Measurements from ENCODE around the gene PTPN6. TPM values are rescaled to one million over a fixed set of nuclear protein-coding genes. Genes with fewer than 3 reads are reported as not detected.

Gene PTPN6
- total RNA-seq, 1 donor from 2014 or later, result 267 TPM

GRCh38 chr12:6953442-6954315 lies 2.5 kb downstream of the PTPN6 start:
- intact Hi-C loops (cut with micrococcal nuclease), result loop anchor here (1.0 kb wide), 2 partner anchors 8 to 9 kb away; partner anchors contain the start of gene C12orf57

GRCh38 chr12:6954316-6955107 lies 3.4 kb downstream of the PTPN6 start:
- intact Hi-C loops (cut with micrococcal nuclease), result no loop called here

- intact Hi-C loops (cut with micrococcal nuclease), result no loop called here
These were observed 4.2 kb downstream of the PTPN6 start for GRCh38 chr12:6955108-6956020.

GRCh38 chr12:6956021-6956727 lies 5.0 kb downstream of the PTPN6 start:
- intact Hi-C loops (cut with micrococcal nuclease), result no loop called here

- intact Hi-C loops (cut with micrococcal nuclease), result no loop called here
These were observed 6.1 kb downstream of the PTPN6 start for GRCh38 chr12:6957151-6957701.

- intact Hi-C loops (cut with micrococcal nuclease), result loop anchor here (2.0 kb wide), 1 partner anchor 67 kb away; no protein-coding TSS in a partner anchor
These were observed 6.8 kb downstream of the PTPN6 start for GRCh38 chr12:6957741-6958608.

GRCh38 chr12:6958609-6959057 lies 7.5 kb downstream of the PTPN6 start:
- intact Hi-C loops (cut with micrococcal nuclease), result loop anchor here (2.0 kb wide), 1 partner anchor 68 kb away; no protein-coding TSS in a partner anchor

GRCh38 chr12:6959058-6959804 lies 8.1 kb downstream of the PTPN6 start:
- intact Hi-C loops (cut with micrococcal nuclease), result loop anchor here (2.0 kb wide), 1 partner anchor 68 kb away; no protein-coding TSS in a partner anchor

- intact Hi-C loops (cut with micrococcal nuclease), result loop anchor here (2.0 kb wide), 1 partner anchor 69 kb away; no protein-coding TSS in a partner anchor
These were observed 8.8 kb downstream of the PTPN6 start for GRCh38 chr12:6959805-6960592.

GRCh38 chr12:6960593-6961277 lies 9.6 kb downstream of the PTPN6 start:
- intact Hi-C loops (cut with micrococcal nuclease), result loop anchor here (1.0 kb wide), 1 partner anchor 7 kb away; no protein-coding TSS in a partner anchor

- intact Hi-C loops (cut with micrococcal nuclease), result loop anchor here (1.0 kb wide), 1 partner anchor 8 kb away; no protein-coding TSS in a partner anchor
These were observed 10.1 kb downstream of the PTPN6 start for GRCh38 chr12:6961278-6961694.

- intact Hi-C loops (cut with micrococcal nuclease), result loop anchor here (1.0 kb wide), 1 partner anchor 8 kb away; no protein-coding TSS in a partner anchor
These were observed 10.6 kb downstream of the PTPN6 start for GRCh38 chr12:6961695-6962284.

GRCh38 chr12:6962285-6963015 lies 11.3 kb downstream of the PTPN6 start:
- intact Hi-C loops (cut with micrococcal nuclease), result no loop called here

GRCh38 chr12:6963016-6963731 lies 12.0 kb downstream of the PTPN6 start:
- intact Hi-C loops (cut with micrococcal nuclease), result no loop called here

Data from T-helper 2 cell treated with Interferon-gamma antibody and Interleukin-4, amounts not matched to agents 100 ng/mL and 5 ng/mL, for 36 hours (primary cell).